GM19023 (cell line): ENCODE measurements around the gene SANBR.
"Not testable (repeated sequence)": the region's sequence is repeated elsewhere in the genome, so short reads cannot be mapped to it uniquely, and the experiment has no call there.

Source experiments
- ATAC-seq: cut with Tn5 transposase; IDR thresholded peaks from one replicate; pipeline ENCODE4 v1.9.1; 2021; ENCODE audit warnings: mild to moderate bottlenecking, moderate library complexity; ENCODE audit not compliant: unreplicated experiment

SANBR gene

GRCh38 chr2:61065714-61066709, at the start of gene SANBR:
Gene SANBR (plus strand): TSS chr2:61065871. CDS start chr2:61070351, 4,480 bp downstream.
- ATAC-seq, result peak; percentile 98

GRCh38 chr2:61015976-61016375, 49.7 kb upstream of the SANBR start:
- no peak for ATAC-seq

GRCh38 chr2:61016392-61017002, 49.2 kb upstream of the SANBR start:
- peak; percentile 12 for ATAC-seq

- ATAC-seq, result peak; percentile 66
Observed at GRCh38 chr2:61017003-61017555, 48.6 kb upstream of the SANBR start.

GRCh38 chr2:61017556-61018317, 47.9 kb upstream of the SANBR start, which contains the start of the genes PEX13 and PUS10:
Gene PEX13 (plus strand): TSS chr2:61017720. CDS start chr2:61017760, 40 bp downstream.
Gene PUS10 (minus strand): TSS chr2:61018255. CDS start chr2:61011890, 6,365 bp downstream.
- peak; percentile 84 for ATAC-seq

GRCh38 chr2:61018318-61018755, 47.3 kb upstream of the SANBR start:
- ATAC-seq, result no peak

- ATAC-seq, result no peak
Observed at GRCh38 chr2:61018798-61019197, 46.9 kb upstream of the SANBR start.

- no peak for ATAC-seq
Observed at GRCh38 chr2:61021228-61021660, 44.4 kb upstream of the SANBR start.

GRCh38 chr2:61023670-61024069, 42.0 kb upstream of the SANBR start:
- ATAC-seq, result no peak

GRCh38 chr2:61029533-61029932, 36.1 kb upstream of the SANBR start:
- ATAC-seq, result no peak

- ATAC-seq, result not testable (repeated sequence)
Observed at GRCh38 chr2:61034592-61034991, 31.1 kb upstream of the SANBR start.

GRCh38 chr2:61036643-61037042, 29.0 kb upstream of the SANBR start:
- not testable (repeated sequence) for ATAC-seq

GRCh38 chr2:61042807-61043206, 22.9 kb upstream of the SANBR start:
- no peak for ATAC-seq

- ATAC-seq, result no peak
Observed at GRCh38 chr2:61044636-61045035, 21.0 kb upstream of the SANBR start.

GRCh38 chr2:61045226-61045625, 20.4 kb upstream of the SANBR start:
- no peak for ATAC-seq

GRCh38 chr2:61045999-61046398, 19.7 kb upstream of the SANBR start:
- no peak for ATAC-seq

GRCh38 chr2:61055557-61055956, 10.1 kb upstream of the SANBR start:
- ATAC-seq, result no peak

GRCh38 chr2:61057562-61057961, 8.1 kb upstream of the SANBR start:
- ATAC-seq, result no peak

- no peak for ATAC-seq
Observed at GRCh38 chr2:61059382-61059781, 6.3 kb upstream of the SANBR start.

- ATAC-seq, result no peak
Observed at GRCh38 chr2:61074100-61074499, 8.4 kb downstream of the SANBR start.

GRCh38 chr2:61085883-61086282, 20.2 kb downstream of the SANBR start:
- no peak for ATAC-seq
